ENCODE data around the gene DECR2. TPM values are rescaled to one million over a fixed set of nuclear protein-coding genes. Genes with fewer than 3 reads are reported as not detected.
"Not testable (repeated sequence)": the region's sequence is repeated elsewhere in the genome, so short reads cannot be mapped to it uniquely, and the experiment has no call there.

DECR2 gene
- total and polyA plus RNA-seq, 4 experiments from 2014 or later: 3.4 to 7.3 (median 4.6) TPM

GRCh38 chr16:375927-376816 lies 25.5 kb upstream of the DECR2 start:
- no peak for DNase-seq
- H3K27ac Mint-ChIP-seq: no peak overlapping the region
- peaks cover 1 to 20% (median 12%) of the 10 kb centered on the region in 4 donors for H3K4me1 Mint-ChIP-seq
- H3K27me3 Mint-ChIP-seq: no peaks in the 10 kb centered on the region
- peaks cover 0 to 17% of the 10 kb centered on the region in 2 donors for H3K36me3 Mint-ChIP-seq
- CTCF ChIA-PET (ENCODE audit: partially characterized antibody): interaction anchor here (0.7 kb wide), 1 partner anchor 41 kb away, joined by 3 read pairs; no protein-coding TSS in a partner anchor
- no peak overlapping the region for H3K27ac ChIP-seq (ENCODE audit: low read depth, low read length)
- intact Hi-C loops (cut with micrococcal nuclease): loop anchor here (10.0 kb wide), 1 partner anchor 209 kb away; no protein-coding TSS in a partner anchor
- H3K27me3 ChIP-seq (ENCODE audit: insufficient read depth, low read length): no peaks in the 10 kb centered on the region
- H3K9me3 Mint-ChIP-seq: no peaks in the 10 kb centered on the region
- no peak overlapping the region for H3K4me3 ChIP-seq (ENCODE audit: low read length in 2 of 2)
- H3K36me3 ChIP-seq (ENCODE audit: insufficient read depth, low read length): peaks cover 21% of the 10 kb centered on the region
- POLR2A ChIA-PET (ENCODE audit: partially characterized antibody): no interaction called here
- H3K4me3 Mint-ChIP-seq: no peak overlapping the region
- H3K4me1 ChIP-seq (ENCODE audit: insufficient read depth, low read length): peaks cover 31% of the 10 kb centered on the region
- H3K9me3 ChIP-seq (ENCODE audit: control insufficient read depth in 1 of 2, low read length in 2 of 2): no peaks in the 10 kb centered on the region

DNA sequence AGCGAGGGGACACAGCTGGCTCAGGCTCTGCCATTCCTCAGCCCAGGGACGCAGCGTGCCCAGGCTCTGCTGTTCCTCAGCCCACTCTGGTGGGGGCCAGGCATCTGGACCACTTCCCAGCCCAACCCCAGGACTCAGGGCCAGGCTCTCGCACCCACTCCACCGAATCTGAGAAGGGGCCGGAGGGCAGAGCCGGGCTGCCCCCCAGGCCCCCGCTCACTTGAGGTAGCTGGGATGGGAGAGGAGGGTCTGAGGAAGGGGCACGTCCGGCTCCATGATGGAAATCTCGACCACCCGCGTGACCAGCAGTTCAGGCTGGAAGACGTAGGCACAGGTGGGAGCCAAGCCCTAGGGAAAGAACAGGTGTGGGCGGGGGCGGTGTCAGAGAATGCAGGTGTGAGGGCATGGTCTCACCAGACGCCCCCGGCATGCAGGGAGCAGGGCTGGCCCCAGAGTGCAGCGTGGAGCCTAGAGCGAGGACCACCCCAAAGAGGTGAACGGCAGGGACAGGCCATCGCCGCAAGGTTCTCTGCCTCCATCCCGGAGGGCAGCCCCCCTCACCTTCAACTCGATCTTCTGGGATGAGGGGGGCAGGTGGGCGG lies 24.8 kb upstream of the DECR2 start:
- no peak overlapping the region for H3K27ac ChIP-seq (ENCODE audit: low read depth, low read length)
- ChIA-PET POLR2A (ENCODE audit: partially characterized antibody) (no interaction called here), CTCF (ENCODE audit: partially characterized antibody) (no interaction called here)
- intact Hi-C loops (cut with micrococcal nuclease): loop anchor here (10.0 kb wide), 1 partner anchor 208 kb away; no protein-coding TSS in a partner anchor
- H3K27me3 Mint-ChIP-seq: no peaks in the 10 kb centered on the region
- H3K27ac Mint-ChIP-seq: peak overlapping the region in 1 of 7 donors; percentile 72
- H3K4me3 ChIP-seq (ENCODE audit: low read length in 2 of 2): no peak overlapping the region
- peaks cover 0 to 16% of the 10 kb centered on the region in 2 donors for H3K36me3 Mint-ChIP-seq
- H3K9me3 Mint-ChIP-seq: no peaks in the 10 kb centered on the region
- peaks cover 24% of the 10 kb centered on the region for H3K4me1 ChIP-seq (ENCODE audit: insufficient read depth, low read length)
- H3K4me1 Mint-ChIP-seq: peaks cover 1 to 17% (median 10%) of the 10 kb centered on the region in 4 donors
- H3K27me3 ChIP-seq (ENCODE audit: insufficient read depth, low read length): no peaks in the 10 kb centered on the region
- H3K4me3 Mint-ChIP-seq: peak overlapping the region in 1 of 8 donors; percentile 66
- H3K9me3 ChIP-seq (ENCODE audit: control insufficient read depth in 1 of 2, low read length in 2 of 2): no peaks in the 10 kb centered on the region
- DNase-seq: no peak
- H3K36me3 ChIP-seq (ENCODE audit: insufficient read depth, low read length): peaks cover 21% of the 10 kb centered on the region

DNA sequence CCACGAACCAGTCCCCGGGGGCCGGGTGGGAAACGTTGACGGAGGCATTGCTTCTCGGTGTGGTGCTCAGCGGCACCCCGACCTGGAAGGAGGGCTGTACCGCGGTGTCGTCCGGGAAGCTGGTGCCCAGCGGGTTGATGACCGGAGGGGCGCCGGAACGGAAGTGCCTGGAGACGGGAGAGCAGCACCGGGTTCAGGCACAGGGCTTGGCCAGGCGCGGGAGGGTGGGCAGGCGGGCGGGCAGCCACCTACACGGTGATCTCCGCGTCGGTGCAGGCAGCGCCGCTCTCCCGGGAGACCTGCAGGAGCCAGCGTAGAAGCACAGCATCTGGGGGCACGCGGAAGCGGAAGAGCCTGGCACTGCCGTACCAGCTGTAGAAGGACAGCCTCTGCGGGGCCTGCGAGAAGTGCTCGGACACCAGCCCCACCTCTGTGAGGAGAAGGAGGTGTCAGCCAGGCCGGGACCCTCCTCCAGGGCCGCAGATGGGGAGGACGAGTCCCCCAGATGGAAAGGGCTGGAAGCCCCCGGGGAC lies 24.2 kb upstream of the DECR2 start:
- intact Hi-C loops (cut with micrococcal nuclease): loop anchor here (10.0 kb wide), 1 partner anchor 207 kb away; no protein-coding TSS in a partner anchor
- no peak overlapping the region for H3K4me3 ChIP-seq (ENCODE audit: low read length in 2 of 2)
- Mint-ChIP-seq H3K27me3 (no peaks in the 10 kb centered on the region), H3K4me1 (peaks cover 2 to 18% (median 10%) of the 10 kb centered on the region in 4 donors), H3K27ac (no peak overlapping the region), H3K9me3 (no peaks in the 10 kb centered on the region), H3K36me3 (peaks cover 0 to 11% of the 10 kb centered on the region in 2 donors), H3K4me3 (no peak overlapping the region)
- ChIA-PET CTCF (ENCODE audit: partially characterized antibody) (no interaction called here), POLR2A (ENCODE audit: partially characterized antibody) (no interaction called here)
- peaks cover 24% of the 10 kb centered on the region for H3K4me1 ChIP-seq (ENCODE audit: insufficient read depth, low read length)
- no peaks in the 10 kb centered on the region for H3K9me3 ChIP-seq (ENCODE audit: control insufficient read depth in 1 of 2, low read length in 2 of 2)
- no peak overlapping the region for H3K27ac ChIP-seq (ENCODE audit: low read depth, low read length)
- no peak for DNase-seq
- peaks cover 21% of the 10 kb centered on the region for H3K36me3 ChIP-seq (ENCODE audit: insufficient read depth, low read length)
- H3K27me3 ChIP-seq (ENCODE audit: insufficient read depth, low read length): no peaks in the 10 kb centered on the region

GRCh38 chr16:378113-378820 lies 23.4 kb upstream of the DECR2 start:
- Mint-ChIP-seq H3K4me1 (peaks cover 7 to 26% (median 16%) of the 10 kb centered on the region in 4 donors), H3K36me3 (peaks cover 0 to 12% of the 10 kb centered on the region in 2 donors), H3K27ac (peak overlapping the region in 3 of 7 donors; percentile 22 to 55 (median 37))
- H3K4me3 Mint-ChIP-seq; H3K27ac ChIP-seq (ENCODE audit: low read depth, low read length); H3K27me3 ChIP-seq (ENCODE audit: insufficient read depth, low read length); H3K9me3 Mint-ChIP-seq; H3K4me3 ChIP-seq (ENCODE audit: low read length in 2 of 2); H3K9me3 ChIP-seq (ENCODE audit: control insufficient read depth in 1 of 2, low read length in 2 of 2); CTCF ChIA-PET (ENCODE audit: partially characterized antibody); H3K27me3 Mint-ChIP-seq; DNase-seq; POLR2A ChIA-PET (ENCODE audit: partially characterized antibody): not testable (repeated sequence)
- Histone ChIP-seq H3K36me3 (ENCODE audit: insufficient read depth, low read length) (peaks cover 15% of the 10 kb centered on the region), H3K4me1 (ENCODE audit: insufficient read depth, low read length) (peaks cover 30% of the 10 kb centered on the region)
- intact Hi-C loops (cut with micrococcal nuclease): loop anchor here (10.0 kb wide), 1 partner anchor 207 kb away; no protein-coding TSS in a partner anchor

GRCh38 chr16:378821-379182 lies 22.9 kb upstream of the DECR2 start:
- Mint-ChIP-seq H3K4me3 (peak overlapping the region in 1 of 8 donors; percentile 35), H3K4me1 (peaks cover 10 to 31% (median 20%) of the 10 kb centered on the region in 4 donors), H3K36me3 (peaks cover 0 to 8% of the 10 kb centered on the region in 2 donors), H3K27ac (peak overlapping the region in 2 of 7 donors; percentile 35 to 55), H3K27me3 (no peaks in the 10 kb centered on the region), H3K9me3 (peaks cover 0 to 1% (median 0%) of the 10 kb centered on the region in 8 donors)
- no peak overlapping the region for H3K27ac ChIP-seq (ENCODE audit: low read depth, low read length)
- H3K27me3 ChIP-seq (ENCODE audit: insufficient read depth, low read length): no peaks in the 10 kb centered on the region
- no peaks in the 10 kb centered on the region for H3K9me3 ChIP-seq (ENCODE audit: control insufficient read depth in 1 of 2, low read length in 2 of 2)
- CTCF ChIA-PET (ENCODE audit: partially characterized antibody): no interaction called here
- no peak overlapping the region for H3K4me3 ChIP-seq (ENCODE audit: low read length in 2 of 2)
- H3K36me3 ChIP-seq (ENCODE audit: insufficient read depth, low read length): peaks cover 14% of the 10 kb centered on the region
- peaks cover 35% of the 10 kb centered on the region for H3K4me1 ChIP-seq (ENCODE audit: insufficient read depth, low read length)
- no peak for DNase-seq
- POLR2A ChIA-PET (ENCODE audit: partially characterized antibody): no interaction called here
- intact Hi-C loops (cut with micrococcal nuclease): loop anchor here (10.0 kb wide), 1 partner anchor 206 kb away; no protein-coding TSS in a partner anchor

- H3K4me1 Mint-ChIP-seq: peaks cover 10 to 31% (median 21%) of the 10 kb centered on the region in 4 donors
- peaks cover 37% of the 10 kb centered on the region for H3K4me1 ChIP-seq (ENCODE audit: insufficient read depth, low read length)
- intact Hi-C loops (cut with micrococcal nuclease): loop anchor here (10.0 kb wide), 1 partner anchor 205 kb away; no protein-coding TSS in a partner anchor
- peaks cover 0 to 8% of the 10 kb centered on the region in 2 donors for H3K36me3 Mint-ChIP-seq
- H3K27ac ChIP-seq (ENCODE audit: low read depth, low read length): peak overlapping the region; percentile 42
- peak overlapping the region in 7 of 8 donors; percentile 76 to 93 (median 87) for H3K4me3 Mint-ChIP-seq
- no peak for DNase-seq
- peak overlapping the region in 1 of 2 donors; percentile 38 for H3K4me3 ChIP-seq (ENCODE audit: low read length in 2 of 2)
- ChIA-PET POLR2A (ENCODE audit: partially characterized antibody) (interaction anchor here (0.6 to 4.1 kb wide), 4 partner anchors 9 to 25 kb away, joined by 3 to 35 read pairs (median 12); partner anchors contain the start of genes DECR2 and MRPL28), CTCF (ENCODE audit: partially characterized antibody) (no interaction called here)
- no peaks in the 10 kb centered on the region for H3K9me3 ChIP-seq (ENCODE audit: control insufficient read depth in 1 of 2, low read length in 2 of 2)
- H3K27me3 ChIP-seq (ENCODE audit: insufficient read depth, low read length): no peaks in the 10 kb centered on the region
- no peaks in the 10 kb centered on the region for H3K27me3 Mint-ChIP-seq
- H3K27ac Mint-ChIP-seq: peak overlapping the region in 5 of 7 donors; percentile 90 to 95 (median 91)
- H3K9me3 Mint-ChIP-seq: peaks cover 0 to 1% (median 0%) of the 10 kb centered on the region in 8 donors
- peaks cover 14% of the 10 kb centered on the region for H3K36me3 ChIP-seq (ENCODE audit: insufficient read depth, low read length)
Measured at GRCh38 chr16:379183-379960, 22.3 kb upstream of the DECR2 start.

Data from CD4-positive, alpha-beta memory T cell (primary cell).